WTC11 (cell line): Measurements from ENCODE around the gene TRIM38. TPM values are rescaled to one million over a fixed set of nuclear protein-coding genes. Genes with fewer than 3 reads are reported as not detected.

Experiments
- ATAC-seq: fragments of 200-7000 bp; cut with Tn5 transposase; 2 replicates; pipeline ENCODE4 v1.10.0; 2021; ENCODE audit warnings: mild to moderate bottlenecking, moderate library complexity
- CTCF ChIA-PET: fragments of 300-600 bp; sonication (Branson Sonifier 250); formaldehyde crosslinking; loops from one replicate; lab custom pipeline; 2021; ENCODE audit warnings: antibody characterized with exemption; lab: Charles Lee
- POLR2A ChIA-PET: fragments of 350-600 bp; sonication (Branson Sonifier 250); formaldehyde crosslinking; loops from one replicate; lab custom pipeline; 2021; ENCODE audit warnings: antibody characterized with exemption; lab: Charles Lee
- DNase-seq: peaks from one replicate; pipeline ENCODE4 v3.0.0; 2021; ENCODE audit warnings: low spot score
- H3K27ac Mint-ChIP-seq: 2 replicates; pipeline ENCODE4 v1.8.0; 2021; ENCODE audit warnings: mixed read lengths
- H3K27me3 Mint-ChIP-seq: 2 replicates; pipeline ENCODE4 v1.8.0; 2021; ENCODE audit warnings: low read depth, mild to moderate bottlenecking, moderate library complexity, mixed read lengths
- H3K36me3 Mint-ChIP-seq: 2 replicates; pipeline ENCODE4 v1.8.0; 2021; ENCODE audit warnings: mixed read lengths
- H3K4me1 Mint-ChIP-seq: 2 replicates; pipeline ENCODE4 v1.8.0; 2022; ENCODE audit warnings: mixed read lengths
- H3K4me3 Mint-ChIP-seq: 2 replicates; pipeline ENCODE4 v1.8.0; 2021; ENCODE audit warnings: mild to moderate bottlenecking, moderate library complexity, mixed read lengths
- H3K9me3 Mint-ChIP-seq: 2 replicates; pipeline ENCODE4 v1.8.0; 2021; ENCODE audit warnings: mixed read lengths
- CBFB ChIP-seq: sonication (generic); formaldehyde crosslinking; IDR thresholded peaks from 2 replicates; pipeline ENCODE4 v1.8.1; 2022; ENCODE audit warnings: mild to moderate bottlenecking, low read depth, missing genetic modification reagents
- CREB1 ChIP-seq: sonication (generic); formaldehyde crosslinking; IDR thresholded peaks from 2 replicates; pipeline ENCODE4 v1.8.0; 2023; ENCODE audit warnings: mild to moderate bottlenecking, missing genetic modification reagents
- CREM ChIP-seq: sonication (generic); formaldehyde crosslinking; IDR thresholded peaks from 2 replicates; pipeline ENCODE4 v1.8.1; 2022; ENCODE audit warnings: mild to moderate bottlenecking, missing genetic modification reagents, moderate library complexity
- ETV6 ChIP-seq: sonication (generic); formaldehyde crosslinking; IDR thresholded peaks from 2 replicates; pipeline ENCODE4 v1.8.1; 2022; ENCODE audit warnings: mild to moderate bottlenecking, missing genetic modification reagents
- FOXK1 ChIP-seq: sonication (generic); formaldehyde crosslinking; IDR thresholded peaks from 2 replicates; pipeline ENCODE4 v1.8.0; 2022; ENCODE audit warnings: mild to moderate bottlenecking, moderate library complexity, missing genetic modification reagents
- GRHL2 ChIP-seq: fragments of 250-450 bp; sonication (Bioruptor Pico); IDR thresholded peaks from 2 replicates; pipeline ENCODE4 v1.8.0; 2022; ENCODE audit warnings: mild to moderate bottlenecking, moderate library complexity; ENCODE audit not compliant: insufficient replicate concordance, severe bottlenecking
- NFATC4 ChIP-seq: fragments of 250-450 bp; sonication (Bioruptor Pico); IDR thresholded peaks from 2 replicates; pipeline ENCODE4 v1.9.0; 2021; ENCODE audit warnings: mild to moderate bottlenecking
- NR1H2 ChIP-seq: sonication (generic); formaldehyde crosslinking; IDR thresholded peaks from 2 replicates; pipeline ENCODE4 v1.9.0; 2021; ENCODE audit warnings: mild to moderate bottlenecking, moderate library complexity, missing genetic modification reagents
- NR3C1 ChIP-seq: sonication (generic); formaldehyde crosslinking; conservative IDR thresholded peaks from 2 replicates; pipeline ENCODE4 v1.8.1; 2023; ENCODE audit warnings: low read depth, mild to moderate bottlenecking, missing genetic modification reagents
- RELA ChIP-seq: sonication (generic); formaldehyde crosslinking; IDR thresholded peaks from 2 replicates; pipeline ENCODE4 v1.8.1; 2022; ENCODE audit warnings: missing genetic modification reagents, mild to moderate bottlenecking, borderline replicate concordance
- ZNF121 ChIP-seq: sonication (generic); formaldehyde crosslinking; IDR thresholded peaks from 2 replicates; pipeline ENCODE4 v1.8.0; 2023; ENCODE audit warnings: missing genetic modification reagents
- ZNF423 ChIP-seq: fragments of 250-450 bp; sonication (Bioruptor Pico); IDR thresholded peaks from 2 replicates; pipeline ENCODE4 v2.1.2; 2022; ENCODE audit warnings: mild to moderate bottlenecking, moderate library complexity
- total RNA-seq: library from RNA; stranded (reverse); gene quantifications from 3 replicates; pipeline ENCODE4 v1.2.3, GENCODE V29; 2021
- TF ChIP-seq, protein P1 (sequence below): sonication (generic); formaldehyde crosslinking; IDR thresholded peaks from 2 replicates; pipeline ENCODE4 v1.8.1; 2023; ENCODE audit warnings: mild to moderate bottlenecking, missing genetic modification reagents
- TF ChIP-seq, protein P2 (sequence below): sonication (generic); formaldehyde crosslinking; IDR thresholded peaks from 2 replicates; pipeline ENCODE4 v1.8.1; 2023; ENCODE audit warnings: mild to moderate bottlenecking, missing genetic modification reagents, moderate library complexity
- TF ChIP-seq, protein P3 (sequence below): sonication (generic); formaldehyde crosslinking; IDR thresholded peaks from 2 replicates; pipeline ENCODE4 v1.8.0; 2022; ENCODE audit warnings: mild to moderate bottlenecking, missing genetic modification reagents
- TF ChIP-seq, protein P4 (sequence below): sonication (generic); formaldehyde crosslinking; IDR thresholded peaks from 2 replicates; pipeline ENCODE4 v1.8.1; 2022; ENCODE audit warnings: low read depth, missing genetic modification reagents, borderline replicate concordance
- TF ChIP-seq, protein P5 (sequence below): sonication (generic); formaldehyde crosslinking; IDR thresholded peaks from 2 replicates; pipeline ENCODE4 v1.8.0; 2022; ENCODE audit warnings: missing genetic modification reagents
- TF ChIP-seq, protein P6 (sequence below): sonication (generic); formaldehyde crosslinking; IDR thresholded peaks from 2 replicates; pipeline ENCODE4 v1.8.0; 2023; ENCODE audit warnings: missing genetic modification reagents
- TF ChIP-seq, protein P7 (sequence below): sonication (generic); formaldehyde crosslinking; IDR thresholded peaks from 2 replicates; pipeline ENCODE4 v1.8.1; 2022; ENCODE audit warnings: low read depth, mild to moderate bottlenecking, moderate library complexity, missing genetic modification reagents, borderline replicate concordance
- TF ChIP-seq, protein P8 (sequence below): sonication (generic); formaldehyde crosslinking; IDR thresholded peaks from 2 replicates; pipeline ENCODE4 v1.8.1; 2022; ENCODE audit warnings: mild to moderate bottlenecking, missing genetic modification reagents, moderate library complexity, borderline replicate concordance
- TF ChIP-seq, protein P9 (sequence below): fragments of 250-450 bp; sonication (Bioruptor Pico); IDR thresholded peaks from 2 replicates; pipeline ENCODE4 v1.9.0; 2021; ENCODE audit warnings: moderate library complexity, mild to moderate bottlenecking, inconsistent platforms, borderline replicate concordance

The TRIM38 gene
- total RNA-seq, 1 experiment from 2014 or later = 1.6 TPM

DNA sequence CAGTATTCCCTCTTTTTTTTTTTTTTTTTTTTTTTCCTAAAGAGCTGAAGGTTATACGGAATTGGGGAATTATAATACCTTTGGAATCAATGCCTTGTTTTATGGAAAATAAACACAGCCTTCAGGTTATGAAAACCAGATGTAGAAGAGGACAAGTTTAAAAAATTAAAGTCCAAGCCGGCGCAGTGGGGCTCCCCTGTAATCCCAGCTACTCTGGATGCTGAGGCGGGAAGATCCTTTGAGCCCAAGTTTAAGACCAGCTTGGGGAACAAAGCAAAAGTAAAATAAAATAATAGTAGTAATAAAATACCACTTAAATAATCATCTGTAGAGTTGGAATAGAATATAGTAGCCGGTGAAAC is 57.3 kb downstream of the TRIM38 start (continued):
- TF ChIP-seq, protein P1, sequence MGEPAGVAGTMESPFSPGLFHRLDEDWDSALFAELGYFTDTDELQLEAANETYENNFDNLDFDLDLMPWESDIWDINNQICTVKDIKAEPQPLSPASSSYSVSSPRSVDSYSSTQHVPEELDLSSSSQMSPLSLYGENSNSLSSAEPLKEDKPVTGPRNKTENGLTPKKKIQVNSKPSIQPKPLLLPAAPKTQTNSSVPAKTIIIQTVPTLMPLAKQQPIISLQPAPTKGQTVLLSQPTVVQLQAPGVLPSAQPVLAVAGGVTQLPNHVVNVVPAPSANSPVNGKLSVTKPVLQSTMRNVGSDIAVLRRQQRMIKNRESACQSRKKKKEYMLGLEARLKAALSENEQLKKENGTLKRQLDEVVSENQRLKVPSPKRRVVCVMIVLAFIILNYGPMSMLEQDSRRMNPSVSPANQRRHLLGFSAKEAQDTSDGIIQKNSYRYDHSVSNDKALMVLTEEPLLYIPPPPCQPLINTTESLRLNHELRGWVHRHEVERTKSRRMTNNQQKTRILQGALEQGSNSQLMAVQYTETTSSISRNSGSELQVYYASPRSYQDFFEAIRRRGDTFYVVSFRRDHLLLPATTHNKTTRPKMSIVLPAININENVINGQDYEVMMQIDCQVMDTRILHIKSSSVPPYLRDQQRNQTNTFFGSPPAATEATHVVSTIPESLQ (CRISPR knock-in tag) = no peak
- TF ChIP-seq, protein P2, sequence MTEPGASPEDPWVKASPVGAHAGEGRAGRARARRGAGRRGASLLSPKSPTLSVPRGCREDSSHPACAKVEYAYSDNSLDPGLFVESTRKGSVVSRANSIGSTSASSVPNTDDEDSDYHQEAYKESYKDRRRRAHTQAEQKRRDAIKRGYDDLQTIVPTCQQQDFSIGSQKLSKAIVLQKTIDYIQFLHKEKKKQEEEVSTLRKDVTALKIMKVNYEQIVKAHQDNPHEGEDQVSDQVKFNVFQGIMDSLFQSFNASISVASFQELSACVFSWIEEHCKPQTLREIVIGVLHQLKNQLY (CRISPR knock-in tag) = no peak
- TF ChIP-seq ZNF121 (CRISPR knock-in tag) (no peak), RELA (no peak), ZNF423 (CRISPR knock-in tag) (no peak), NR3C1 (no peak)
- TF ChIP-seq, all 79 proteins: peak for 0

DNA sequence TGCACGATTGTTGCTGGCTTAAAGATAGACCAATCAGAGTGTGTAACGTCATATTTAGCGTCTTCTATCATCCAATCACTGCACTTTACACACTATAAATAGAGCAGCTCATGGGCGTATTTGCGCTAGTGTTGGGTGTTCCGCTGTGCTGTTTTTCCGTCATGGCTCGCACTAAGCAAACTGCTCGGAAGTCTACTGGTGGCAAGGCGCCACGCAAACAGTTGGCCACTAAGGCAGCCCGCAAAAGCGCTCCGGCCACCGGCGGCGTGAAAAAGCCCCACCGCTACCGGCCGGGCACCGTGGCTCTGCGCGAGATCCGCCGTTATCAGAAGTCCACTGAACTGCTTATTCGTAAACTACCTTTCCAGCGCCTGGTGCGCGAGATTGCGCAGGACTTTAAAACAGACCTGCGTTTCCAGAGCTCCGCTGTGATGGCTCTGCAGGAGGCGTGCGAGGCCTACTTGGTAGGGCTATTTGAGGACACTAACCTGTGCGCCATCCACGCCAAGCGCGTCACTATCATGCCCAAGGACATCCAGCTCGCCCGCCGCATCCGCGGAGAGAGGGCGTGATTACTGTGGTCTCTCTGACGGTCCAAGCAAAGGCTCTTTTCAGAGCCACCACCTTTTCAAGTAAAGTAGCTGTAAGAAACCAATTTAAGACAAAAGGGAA is 57.9 kb downstream of the TRIM38 start:
- POLR2A ChIA-PET = interaction anchor here (0.5 to 8.4 kb wide), 27 partner anchors 10 to 1873 kb away, joined by 3 to 199 read pairs (median 7); a partner anchor contains a TSS
- H3K27ac Mint-ChIP-seq = peak overlapping the region; percentile 100
- peaks cover 59% of the 10 kb centered on the region for H3K4me1 Mint-ChIP-seq
- TF ChIP-seq FOXK1 (CRISPR knock-in tag) = peak; percentile 57; the same call in 1 of the 2 replicates
- no peak for TF ChIP-seq GRHL2 (CRISPR knock-in tag)
- TF ChIP-seq, protein P3, sequence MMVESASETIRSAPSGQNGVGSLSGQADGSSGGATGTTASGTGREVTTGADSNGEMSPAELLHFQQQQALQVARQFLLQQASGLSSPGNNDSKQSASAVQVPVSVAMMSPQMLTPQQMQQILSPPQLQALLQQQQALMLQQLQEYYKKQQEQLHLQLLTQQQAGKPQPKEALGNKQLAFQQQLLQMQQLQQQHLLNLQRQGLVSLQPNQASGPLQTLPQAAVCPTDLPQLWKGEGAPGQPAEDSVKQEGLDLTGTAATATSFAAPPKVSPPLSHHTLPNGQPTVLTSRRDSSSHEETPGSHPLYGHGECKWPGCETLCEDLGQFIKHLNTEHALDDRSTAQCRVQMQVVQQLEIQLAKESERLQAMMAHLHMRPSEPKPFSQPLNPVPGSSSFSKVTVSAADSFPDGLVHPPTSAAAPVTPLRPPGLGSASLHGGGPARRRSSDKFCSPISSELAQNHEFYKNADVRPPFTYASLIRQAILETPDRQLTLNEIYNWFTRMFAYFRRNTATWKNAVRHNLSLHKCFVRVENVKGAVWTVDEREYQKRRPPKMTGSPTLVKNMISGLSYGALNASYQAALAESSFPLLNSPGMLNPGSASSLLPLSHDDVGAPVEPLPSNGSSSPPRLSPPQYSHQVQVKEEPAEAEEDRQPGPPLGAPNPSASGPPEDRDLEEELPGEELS = peak; percentile 67; the same call in 1 of the 2 replicates
- TF ChIP-seq, protein P4, sequence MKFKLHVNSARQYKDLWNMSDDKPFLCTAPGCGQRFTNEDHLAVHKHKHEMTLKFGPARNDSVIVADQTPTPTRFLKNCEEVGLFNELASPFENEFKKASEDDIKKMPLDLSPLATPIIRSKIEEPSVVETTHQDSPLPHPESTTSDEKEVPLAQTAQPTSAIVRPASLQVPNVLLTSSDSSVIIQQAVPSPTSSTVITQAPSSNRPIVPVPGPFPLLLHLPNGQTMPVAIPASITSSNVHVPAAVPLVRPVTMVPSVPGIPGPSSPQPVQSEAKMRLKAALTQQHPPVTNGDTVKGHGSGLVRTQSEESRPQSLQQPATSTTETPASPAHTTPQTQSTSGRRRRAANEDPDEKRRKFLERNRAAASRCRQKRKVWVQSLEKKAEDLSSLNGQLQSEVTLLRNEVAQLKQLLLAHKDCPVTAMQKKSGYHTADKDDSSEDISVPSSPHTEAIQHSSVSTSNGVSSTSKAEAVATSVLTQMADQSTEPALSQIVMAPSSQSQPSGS (CRISPR knock-in tag) = no peak
- TF ChIP-seq, protein P5, sequence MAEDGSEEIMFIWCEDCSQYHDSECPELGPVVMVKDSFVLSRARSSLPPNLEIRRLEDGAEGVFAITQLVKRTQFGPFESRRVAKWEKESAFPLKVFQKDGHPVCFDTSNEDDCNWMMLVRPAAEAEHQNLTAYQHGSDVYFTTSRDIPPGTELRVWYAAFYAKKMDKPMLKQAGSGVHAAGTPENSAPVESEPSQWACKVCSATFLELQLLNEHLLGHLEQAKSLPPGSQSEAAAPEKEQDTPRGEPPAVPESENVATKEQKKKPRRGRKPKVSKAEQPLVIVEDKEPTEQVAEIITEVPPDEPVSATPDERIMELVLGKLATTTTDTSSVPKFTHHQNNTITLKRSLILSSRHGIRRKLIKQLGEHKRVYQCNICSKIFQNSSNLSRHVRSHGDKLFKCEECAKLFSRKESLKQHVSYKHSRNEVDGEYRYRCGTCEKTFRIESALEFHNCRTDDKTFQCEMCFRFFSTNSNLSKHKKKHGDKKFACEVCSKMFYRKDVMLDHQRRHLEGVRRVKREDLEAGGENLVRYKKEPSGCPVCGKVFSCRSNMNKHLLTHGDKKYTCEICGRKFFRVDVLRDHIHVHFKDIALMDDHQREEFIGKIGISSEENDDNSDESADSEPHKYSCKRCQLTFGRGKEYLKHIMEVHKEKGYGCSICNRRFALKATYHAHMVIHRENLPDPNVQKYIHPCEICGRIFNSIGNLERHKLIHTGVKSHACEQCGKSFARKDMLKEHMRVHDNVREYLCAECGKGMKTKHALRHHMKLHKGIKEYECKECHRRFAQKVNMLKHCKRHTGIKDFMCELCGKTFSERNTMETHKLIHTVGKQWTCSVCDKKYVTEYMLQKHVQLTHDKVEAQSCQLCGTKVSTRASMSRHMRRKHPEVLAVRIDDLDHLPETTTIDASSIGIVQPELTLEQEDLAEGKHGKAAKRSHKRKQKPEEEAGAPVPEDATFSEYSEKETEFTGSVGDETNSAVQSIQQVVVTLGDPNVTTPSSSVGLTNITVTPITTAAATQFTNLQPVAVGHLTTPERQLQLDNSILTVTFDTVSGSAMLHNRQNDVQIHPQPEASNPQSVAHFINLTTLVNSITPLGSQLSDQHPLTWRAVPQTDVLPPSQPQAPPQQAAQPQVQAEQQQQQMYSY = 0 out of 2 replicates have a peak, but pooled peaks have one; percentile 24
- TF ChIP-seq, protein P6, sequence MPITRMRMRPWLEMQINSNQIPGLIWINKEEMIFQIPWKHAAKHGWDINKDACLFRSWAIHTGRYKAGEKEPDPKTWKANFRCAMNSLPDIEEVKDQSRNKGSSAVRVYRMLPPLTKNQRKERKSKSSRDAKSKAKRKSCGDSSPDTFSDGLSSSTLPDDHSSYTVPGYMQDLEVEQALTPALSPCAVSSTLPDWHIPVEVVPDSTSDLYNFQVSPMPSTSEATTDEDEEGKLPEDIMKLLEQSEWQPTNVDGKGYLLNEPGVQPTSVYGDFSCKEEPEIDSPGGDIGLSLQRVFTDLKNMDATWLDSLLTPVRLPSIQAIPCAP (CRISPR knock-in tag) = peak; percentile 81; the same call in 1 of the 2 replicates
- no peak; the same call in 1 of the 2 replicates for TF ChIP-seq NFATC4 (CRISPR knock-in tag)
- TF ChIP-seq, protein P7, sequence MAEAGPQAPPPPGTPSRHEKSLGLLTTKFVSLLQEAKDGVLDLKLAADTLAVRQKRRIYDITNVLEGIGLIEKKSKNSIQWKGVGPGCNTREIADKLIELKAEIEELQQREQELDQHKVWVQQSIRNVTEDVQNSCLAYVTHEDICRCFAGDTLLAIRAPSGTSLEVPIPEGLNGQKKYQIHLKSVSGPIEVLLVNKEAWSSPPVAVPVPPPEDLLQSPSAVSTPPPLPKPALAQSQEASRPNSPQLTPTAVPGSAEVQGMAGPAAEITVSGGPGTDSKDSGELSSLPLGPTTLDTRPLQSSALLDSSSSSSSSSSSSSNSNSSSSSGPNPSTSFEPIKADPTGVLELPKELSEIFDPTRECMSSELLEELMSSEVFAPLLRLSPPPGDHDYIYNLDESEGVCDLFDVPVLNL (CRISPR knock-in tag) = no peak
- TF ChIP-seq ETV6 = peak; percentile 32; the same call in 1 of the 2 replicates
- TF ChIP-seq CREB1 (CRISPR knock-in tag) = peak; percentile 88
- TF ChIP-seq, protein P8, sequence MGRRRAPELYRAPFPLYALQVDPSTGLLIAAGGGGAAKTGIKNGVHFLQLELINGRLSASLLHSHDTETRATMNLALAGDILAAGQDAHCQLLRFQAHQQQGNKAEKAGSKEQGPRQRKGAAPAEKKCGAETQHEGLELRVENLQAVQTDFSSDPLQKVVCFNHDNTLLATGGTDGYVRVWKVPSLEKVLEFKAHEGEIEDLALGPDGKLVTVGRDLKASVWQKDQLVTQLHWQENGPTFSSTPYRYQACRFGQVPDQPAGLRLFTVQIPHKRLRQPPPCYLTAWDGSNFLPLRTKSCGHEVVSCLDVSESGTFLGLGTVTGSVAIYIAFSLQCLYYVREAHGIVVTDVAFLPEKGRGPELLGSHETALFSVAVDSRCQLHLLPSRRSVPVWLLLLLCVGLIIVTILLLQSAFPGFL (CRISPR knock-in tag) = no peak
- TF ChIP-seq CREM (CRISPR knock-in tag) = peak; percentile 17; the same call in 1 of the 2 replicates
- TF ChIP-seq NR1H2 (CRISPR knock-in tag) = no peak
- TF ChIP-seq, protein P9, sequence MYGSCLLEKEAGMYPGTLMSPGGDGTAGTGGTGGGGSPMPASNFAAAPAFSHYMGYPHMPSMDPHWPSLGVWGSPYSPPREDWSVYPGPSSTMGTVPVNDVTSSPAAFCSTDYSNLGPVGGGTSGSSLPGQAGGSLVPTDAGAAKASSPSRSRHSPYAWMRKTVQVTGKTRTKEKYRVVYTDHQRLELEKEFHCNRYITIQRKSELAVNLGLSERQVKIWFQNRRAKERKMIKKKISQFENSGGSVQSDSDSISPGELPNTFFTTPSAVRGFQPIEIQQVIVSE (CRISPR knock-in tag) = no peak
- no peak for TF ChIP-seq CBFB (CRISPR knock-in tag)

More for the DNA sequence above, 57.9 kb downstream of the TRIM38 start:
- H3K27me3 Mint-ChIP-seq = no peaks in the 10 kb centered on the region
- CTCF ChIA-PET = interaction anchor here (0.7 to 4.0 kb wide), 2 partner anchors 14 to 28 kb away, joined by 3 to 19 read pairs; no protein-coding TSS in a partner anchor
- H3K4me3 Mint-ChIP-seq = peak overlapping the region; percentile 97
- peak; percentile 59 for DNase-seq
- peak; percentile 31 for ATAC-seq
- H3K36me3 Mint-ChIP-seq = no peaks in the 10 kb centered on the region
- H3K9me3 Mint-ChIP-seq = peaks cover 6% of the 10 kb centered on the region
